Suppressor macrophage treated with lipopolysaccharide for 4 hours (primary cell): ENCODE results near the gene YPEL1.
"Not testable (repeated sequence)": the region's sequence is repeated elsewhere in the genome, so short reads cannot be mapped to it uniquely, and the experiment has no call there.

Experiments
- DNase-seq: peaks from one replicate; pipeline ENCODE4 v3.0.0-alpha.2; 2020

The YPEL1 gene

DNA sequence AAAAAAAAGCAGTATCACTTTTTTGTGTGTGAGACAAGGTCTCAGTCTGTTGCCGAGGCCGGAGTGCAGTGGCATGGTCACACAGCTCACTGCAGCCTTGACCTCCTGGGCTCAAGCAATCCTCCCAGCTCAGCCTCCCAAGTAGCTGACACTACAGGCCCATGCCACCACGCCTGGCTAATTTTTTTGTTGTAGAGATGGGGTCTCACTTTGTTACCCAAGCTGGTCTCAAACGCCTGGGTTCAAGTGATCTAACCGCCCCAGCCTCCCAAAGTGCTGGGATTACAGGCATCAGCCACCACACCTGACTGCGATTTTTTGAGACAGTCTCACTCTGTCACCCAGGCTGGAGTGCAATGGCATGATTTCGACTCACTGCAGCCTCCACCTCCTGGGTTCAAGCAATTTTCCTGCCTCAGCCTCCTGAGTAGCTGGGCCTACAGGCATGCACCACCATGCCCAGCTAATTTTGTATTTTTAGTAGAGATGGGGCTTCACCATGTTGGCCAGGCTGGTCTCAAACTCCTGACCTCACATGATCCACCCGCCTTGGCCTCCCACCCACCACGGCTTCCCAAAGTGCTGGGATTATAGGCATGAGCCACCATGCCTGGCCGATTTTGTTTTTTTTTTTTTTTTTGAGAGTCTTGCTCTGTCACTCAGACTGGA is 15.3 kb downstream of the YPEL1 start:
- not testable (repeated sequence) for DNase-seq

GRCh38 chr22:21719024-21719423 is 16.6 kb downstream of the YPEL1 start:
- peak; percentile 64 for DNase-seq

DNA sequence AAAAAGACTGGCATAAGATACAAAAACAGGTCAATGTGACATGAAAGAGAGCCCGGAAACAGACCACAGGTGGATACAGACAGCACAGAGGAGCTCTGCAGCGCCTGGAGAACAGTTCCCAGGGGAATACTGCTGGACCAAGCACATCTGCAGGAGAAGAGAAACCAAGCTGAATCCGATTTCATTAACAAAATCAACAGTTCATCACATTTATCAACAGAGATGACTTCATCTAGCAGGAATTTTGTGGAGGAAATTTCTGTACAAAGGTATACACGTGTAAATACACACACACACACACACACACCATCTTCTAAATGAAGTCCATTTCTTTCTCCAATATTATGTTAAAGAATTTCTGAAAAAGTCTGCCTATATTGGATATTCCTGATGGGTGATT is 17.1 kb downstream of the YPEL1 start:
- no peak for DNase-seq

- not testable (repeated sequence) for DNase-seq
Observed at GRCh38 chr22:21716395-21717122, 19.0 kb downstream of the YPEL1 start.

DNA sequence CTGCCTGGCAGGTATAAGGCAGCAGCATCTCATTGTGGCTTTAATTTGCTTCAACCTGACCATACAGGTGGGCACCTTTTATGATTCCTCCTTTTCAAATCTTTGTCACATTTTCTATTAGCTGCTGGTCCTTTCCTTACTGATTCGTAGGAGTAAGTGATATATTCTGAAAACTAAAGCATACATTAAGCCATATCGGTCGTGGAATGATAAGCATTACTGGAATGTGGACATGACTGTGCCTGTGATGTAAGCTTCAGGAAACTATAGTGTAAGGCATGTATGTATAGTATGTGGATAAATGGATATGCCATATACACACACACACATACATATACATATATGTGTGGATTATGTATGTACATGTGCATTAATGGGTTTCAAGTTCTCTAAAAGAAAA is 20.8 kb downstream of the YPEL1 start:
- DNase-seq, result no peak

DNA sequence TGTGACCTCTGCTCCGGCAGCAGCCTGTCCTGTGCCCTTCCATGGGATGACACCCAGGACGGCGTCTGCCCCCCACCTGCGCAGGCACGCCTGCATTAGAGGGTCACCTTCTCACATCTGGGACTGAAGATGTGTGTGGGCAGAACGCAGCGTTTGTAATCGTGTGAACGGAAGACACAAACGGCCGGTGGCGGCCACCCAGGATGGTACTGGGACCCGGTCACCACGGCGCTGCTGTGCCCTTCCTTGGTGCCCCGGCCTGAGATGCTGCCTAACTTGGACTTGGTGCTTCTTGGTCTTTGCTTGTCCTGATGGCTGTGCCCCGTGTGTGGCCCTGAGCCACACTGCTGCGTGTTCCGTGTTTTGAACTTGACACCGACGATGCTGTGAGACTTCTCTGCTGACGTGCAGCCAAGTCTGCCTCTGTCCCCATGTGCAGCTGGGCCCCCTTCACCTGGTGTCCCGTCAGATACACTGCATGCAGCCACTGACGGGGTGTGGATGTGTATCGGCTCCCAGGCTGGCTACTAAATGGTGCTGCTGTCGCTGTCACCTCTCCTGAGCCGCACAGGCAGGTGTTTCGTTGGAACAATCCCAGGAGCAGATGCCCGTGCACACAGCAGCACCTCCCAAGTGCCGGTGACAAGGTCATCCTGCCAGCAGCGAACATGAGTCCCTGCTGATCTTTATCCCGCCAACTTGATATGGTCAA is 21.4 kb downstream of the YPEL1 start:
- DNase-seq, result no peak

DNA sequence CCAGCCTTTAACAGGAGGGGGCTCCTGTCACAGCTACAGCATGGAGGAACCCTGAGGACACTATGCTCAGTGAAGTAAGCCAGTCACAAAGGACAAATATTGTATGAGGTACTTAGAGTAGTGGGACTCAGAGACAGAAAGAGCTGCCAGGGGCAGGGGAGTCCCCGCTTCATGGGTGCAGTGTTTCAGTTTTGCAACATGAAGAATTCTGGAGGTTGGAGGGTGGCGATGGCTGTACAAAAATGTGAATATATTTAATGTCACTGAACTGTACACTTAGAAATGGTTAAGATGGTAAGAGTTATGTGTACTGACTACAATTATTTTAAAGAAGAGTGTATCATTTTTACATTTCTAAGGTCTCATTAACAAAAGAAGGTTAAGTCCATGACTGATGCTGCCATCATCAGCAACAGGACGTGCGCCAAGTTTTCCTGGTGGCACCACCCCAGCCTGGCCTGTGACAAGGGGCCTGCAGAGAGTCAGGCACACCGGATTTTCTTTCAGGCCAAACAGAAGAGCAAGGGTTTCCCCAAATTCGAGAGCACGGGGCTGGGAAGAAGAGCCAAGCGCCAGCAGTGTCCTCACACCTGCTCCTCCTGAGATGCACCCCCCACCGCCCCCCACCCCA is 22.1 kb downstream of the YPEL1 start:
- DNase-seq, result no peak

GRCh38 chr22:21712751-21713427 is 22.7 kb downstream of the YPEL1 start:
- DNase-seq, result peak; percentile 78

- DNase-seq, result no peak
Observed at GRCh38 chr22:21711851-21712250, 23.7 kb downstream of the YPEL1 start.

DNA sequence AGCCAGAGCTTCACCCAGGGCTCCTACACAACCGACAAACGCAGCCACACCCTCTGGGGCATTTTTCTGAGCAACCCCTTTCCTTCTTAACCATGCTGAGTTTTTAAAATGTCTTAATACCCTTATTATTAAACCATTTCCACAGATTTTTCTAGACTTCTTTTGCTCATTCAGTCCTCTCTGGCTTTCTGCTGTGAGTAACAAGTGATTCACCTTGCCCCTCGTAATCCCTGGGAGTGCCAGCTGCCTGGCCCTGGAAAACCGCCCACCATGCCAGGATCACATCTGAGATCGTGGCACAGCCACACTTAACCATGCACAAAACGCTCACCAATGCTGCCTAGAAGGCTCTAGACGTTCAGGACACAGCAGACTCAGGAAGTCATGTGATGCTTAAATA is 25.4 kb downstream of the YPEL1 start:
- DNase-seq, result no peak

- no peak for DNase-seq
Observed at GRCh38 chr22:21709688-21710087, 25.9 kb downstream of the YPEL1 start.

DNA sequence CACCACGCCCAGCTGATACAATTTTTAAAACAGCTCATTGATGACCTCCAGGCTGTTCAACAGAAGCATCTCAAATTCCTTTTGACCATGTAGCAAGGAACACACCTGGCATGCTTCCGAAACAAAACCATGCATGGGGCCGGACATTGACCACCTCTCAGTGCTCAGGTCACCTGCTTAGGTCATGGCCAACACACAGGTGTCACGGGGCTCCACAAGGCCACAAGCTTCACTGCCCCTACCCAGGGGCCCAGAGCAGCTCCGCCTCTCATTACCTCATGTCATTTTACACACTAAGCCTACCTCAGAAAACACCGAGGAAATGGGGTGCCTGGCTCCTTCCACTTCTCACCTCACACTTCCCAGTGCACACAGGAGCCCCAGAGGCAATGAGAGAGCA is 26.6 kb downstream of the YPEL1 start:
- no peak for DNase-seq

DNA sequence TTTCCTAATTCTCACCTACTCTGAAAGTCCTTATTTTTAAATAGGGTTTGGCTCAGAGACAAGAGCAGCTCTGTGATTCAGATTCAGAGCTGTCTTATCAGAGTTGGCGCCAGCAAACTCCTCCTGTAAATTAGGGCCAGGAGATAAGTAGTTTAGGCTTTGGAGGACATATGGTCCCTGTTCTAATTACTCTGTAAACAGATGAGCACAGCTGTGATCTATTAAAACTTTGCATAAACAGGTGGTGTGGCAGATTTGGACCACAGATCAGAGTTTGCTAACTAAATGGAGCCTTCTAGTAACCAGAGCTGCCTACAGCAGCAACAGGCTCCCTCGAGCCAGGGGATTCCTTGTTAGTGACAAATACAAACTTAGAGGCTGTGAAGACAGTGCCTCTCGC is 27.9 kb downstream of the YPEL1 start:
- DNase-seq, result no peak

DNA sequence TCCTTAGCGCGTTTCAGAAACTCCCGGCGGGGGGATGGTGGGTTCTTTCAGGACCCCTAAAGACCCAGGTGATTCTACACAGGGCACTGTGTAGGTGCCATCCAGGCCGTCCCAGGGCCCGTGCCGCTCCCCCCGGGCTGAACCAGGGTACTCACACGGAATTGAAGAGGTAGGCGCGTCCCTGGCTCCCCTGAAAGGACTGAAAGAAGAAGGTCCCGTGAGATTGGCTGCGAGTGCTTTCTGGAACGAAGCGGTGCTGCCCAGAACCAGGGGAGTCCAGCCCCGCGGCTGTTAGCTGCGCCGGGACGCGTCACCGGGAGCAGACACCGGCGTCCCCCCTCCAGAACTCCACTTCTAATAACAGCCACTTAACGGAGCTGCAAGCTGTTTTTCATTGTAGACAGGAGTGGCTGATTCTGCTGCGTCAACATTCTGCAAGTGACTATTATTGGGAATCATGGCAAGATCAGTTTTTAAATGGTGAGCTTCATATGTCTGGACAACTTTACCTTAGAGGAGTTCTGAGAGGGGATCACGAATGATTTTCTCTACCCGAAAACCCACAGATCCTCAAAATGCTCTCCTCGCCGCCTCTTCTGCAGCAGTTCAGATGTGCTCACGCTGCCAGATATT is 31.8 kb downstream of the YPEL1 start:
- DNase-seq, result no peak

DNA sequence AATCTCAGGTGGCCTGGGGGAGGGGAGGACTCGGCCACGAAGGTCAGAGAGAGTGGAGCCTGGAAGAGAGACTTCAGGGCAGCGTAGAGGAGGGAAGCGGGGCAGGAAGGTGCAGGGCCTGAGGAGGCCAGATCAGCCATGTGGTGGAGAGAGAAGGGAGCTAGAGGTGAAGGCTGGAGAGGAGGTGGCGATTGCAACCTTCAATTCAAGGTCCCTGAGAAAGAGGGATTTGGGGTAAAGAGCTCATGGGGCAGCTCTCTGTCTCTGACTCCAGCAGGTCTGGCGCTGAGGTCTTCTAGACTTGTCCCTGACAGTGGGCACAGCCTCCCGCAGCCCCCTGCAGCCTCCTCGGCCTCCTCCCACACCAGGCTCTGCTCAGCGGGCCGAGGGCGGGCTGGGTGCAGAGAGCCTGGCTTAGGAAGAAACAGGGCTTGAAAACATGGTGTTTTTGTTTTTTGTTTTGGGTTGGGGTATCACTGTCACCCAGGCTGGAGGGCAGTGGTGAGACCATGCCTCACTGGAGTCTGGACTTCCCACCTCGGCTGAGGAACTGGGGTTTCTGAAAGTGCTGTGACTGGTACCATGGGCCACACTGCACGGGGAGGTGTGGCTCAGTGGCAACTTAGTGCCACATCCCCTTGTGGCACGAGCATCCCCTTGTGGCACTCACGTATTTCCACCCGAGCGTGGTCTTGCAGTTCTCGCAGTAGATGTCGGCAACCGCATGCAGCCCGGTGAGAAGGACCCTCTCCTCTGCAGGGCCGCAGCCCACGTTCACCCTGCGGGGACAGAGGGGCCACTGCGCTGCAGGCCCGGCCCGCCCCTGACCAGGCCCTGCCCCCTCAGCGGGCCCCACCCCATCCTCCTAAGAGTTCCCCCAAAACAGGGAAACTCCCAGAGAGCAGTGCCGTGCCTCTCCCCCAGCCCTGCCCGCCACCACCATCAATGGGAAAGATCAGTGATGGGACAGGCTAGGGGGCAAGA is 32.6 kb downstream of the YPEL1 start:
- no peak for DNase-seq

- DNase-seq, result no peak
Observed at GRCh38 chr22:21702094-21702493, 33.5 kb downstream of the YPEL1 start.

DNA sequence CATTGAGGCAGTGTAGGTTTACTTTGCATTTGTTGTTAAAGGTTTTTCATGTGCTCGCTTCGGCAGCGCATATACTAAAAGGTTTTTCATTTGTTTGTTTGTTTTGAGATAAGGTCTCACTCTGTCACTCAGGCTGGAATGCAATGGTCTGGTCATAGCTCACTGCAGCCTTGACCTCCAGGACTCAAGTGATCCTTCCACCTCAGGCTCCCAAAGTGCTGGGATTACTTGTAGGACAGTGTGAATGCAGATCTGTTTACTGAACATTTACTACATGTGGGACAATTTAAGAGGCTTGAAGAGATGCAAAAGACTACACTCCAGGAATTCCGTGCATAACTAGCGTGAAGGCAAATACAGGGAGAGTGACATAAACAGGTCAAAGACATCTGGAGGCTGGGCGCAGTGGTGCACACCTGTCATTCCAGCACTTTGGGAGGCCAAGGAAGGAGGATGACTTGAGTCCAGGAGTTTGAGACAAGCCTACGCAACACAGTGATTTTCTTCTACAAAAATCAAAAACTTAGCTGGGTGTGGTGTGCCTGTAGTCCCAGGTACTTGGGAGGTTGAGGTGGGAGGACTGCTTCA is 34.1 kb downstream of the YPEL1 start:
- DNase-seq, result no peak

- no peak for DNase-seq
Observed at GRCh38 chr22:21700822-21701221, 34.8 kb downstream of the YPEL1 start.

GRCh38 chr22:21699643-21700042 is 36.0 kb downstream of the YPEL1 start:
- no peak for DNase-seq

DNA sequence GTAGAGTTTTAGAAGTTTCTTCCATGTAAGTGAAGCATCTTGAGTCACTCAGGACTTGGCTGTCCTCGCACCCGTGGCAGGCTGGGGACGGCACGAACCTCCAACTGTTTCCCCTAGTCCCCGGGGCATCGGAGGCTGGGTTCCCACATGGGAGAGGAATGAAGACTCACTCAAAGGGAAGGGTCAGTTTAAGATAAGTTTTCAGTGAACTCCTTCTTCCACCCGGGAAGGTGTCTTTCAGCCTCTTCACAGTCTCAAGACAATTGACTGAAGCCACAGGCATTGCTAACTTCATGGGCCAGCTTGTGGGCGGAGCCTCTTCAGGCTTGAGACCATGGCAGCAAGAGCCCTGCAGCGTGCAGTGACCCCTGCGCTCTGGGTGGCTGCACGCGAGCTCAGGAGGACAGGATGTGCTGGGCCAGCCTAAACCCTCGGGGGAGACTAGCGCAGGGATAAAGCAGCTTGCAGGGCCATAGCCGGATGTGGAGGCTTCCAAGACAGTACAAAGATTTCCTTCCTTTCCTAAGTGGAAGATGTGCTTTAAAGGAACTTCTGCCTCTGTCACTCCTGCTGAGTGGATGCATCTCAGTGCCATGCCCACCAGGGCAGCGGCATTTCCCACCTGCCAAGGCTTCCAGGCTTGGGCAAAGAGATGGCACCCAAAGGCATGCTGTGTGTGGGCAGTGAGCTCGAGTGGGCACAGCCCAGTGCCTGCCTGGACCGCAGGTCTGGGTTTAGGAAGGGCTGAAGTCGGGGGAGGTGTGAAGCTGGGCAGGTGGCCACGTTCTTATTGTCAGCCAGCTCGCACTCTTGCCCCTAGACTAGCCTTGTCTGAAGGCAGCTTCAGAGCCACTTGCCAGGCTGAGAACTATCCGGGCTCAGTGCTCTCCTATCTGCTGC is 36.9 kb downstream of the YPEL1 start:
- no peak for DNase-seq
